ENCODE measurements around the gene KIR2DL3. TPM values are rescaled to one million over a fixed set of nuclear protein-coding genes. Genes with fewer than 3 reads are reported as not detected.

KIR2DL3 gene
- total and polyA plus RNA-seq, 3 experiments from 2014 or later, result 0.29 to 5.2 TPM; not detected in 1

DNA sequence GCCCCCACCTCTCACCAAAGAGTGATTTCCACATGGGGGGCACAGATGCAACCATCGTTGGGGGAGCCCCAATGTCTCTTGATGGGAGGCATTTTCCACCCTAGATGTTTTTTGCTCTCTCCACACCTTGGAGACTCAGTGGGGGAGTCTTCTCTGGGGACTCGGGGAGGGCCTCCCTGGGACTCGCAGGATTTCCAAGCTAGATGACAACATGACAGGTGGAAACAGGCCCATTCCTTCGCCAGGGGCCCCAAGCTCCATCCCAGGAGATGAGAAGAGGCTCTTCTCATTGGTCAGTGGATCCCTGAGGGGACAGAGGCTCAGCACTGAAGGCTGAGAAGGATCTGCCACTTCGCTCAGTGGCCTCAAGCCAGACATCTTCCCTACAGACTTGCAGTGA, 52.4 kb downstream of the KIR2DL3 start:
- Mint-ChIP-seq H3K36me3 (peaks cover 0 to 3% (median 2%) of the 10 kb centered on the region in 3 donors), H3K27ac (no peak overlapping the region), H3K4me3 (no peak overlapping the region), H3K27me3 (peaks cover 3 to 13% of the 10 kb centered on the region in 2 donors), H3K9me3 (no peaks in the 10 kb centered on the region), H3K4me1 (peaks cover 11 to 27% (median 17%) of the 10 kb centered on the region in 3 donors)
- no peaks in the 10 kb centered on the region for H3K36me3 ChIP-seq (ENCODE audit: insufficient read depth, low read length)
- H3K9me3 ChIP-seq (ENCODE audit: low read length), result no peaks in the 10 kb centered on the region
- CTCF ChIA-PET, result no interaction called here
- peaks cover 3% of the 10 kb centered on the region for H3K27me3 ChIP-seq (ENCODE audit: insufficient read depth, low read length, poor library complexity, severe bottlenecking)
- no peaks in the 10 kb centered on the region for H3K4me1 ChIP-seq (ENCODE audit: insufficient read depth, low read length)
- no peak overlapping the region for H3K4me3 ChIP-seq (ENCODE audit: low read length)
- POLR2A ChIA-PET, result no interaction called here
- H3K27ac ChIP-seq (ENCODE audit: low read depth, low read length), result no peak overlapping the region
- no peak for DNase-seq

DNA sequence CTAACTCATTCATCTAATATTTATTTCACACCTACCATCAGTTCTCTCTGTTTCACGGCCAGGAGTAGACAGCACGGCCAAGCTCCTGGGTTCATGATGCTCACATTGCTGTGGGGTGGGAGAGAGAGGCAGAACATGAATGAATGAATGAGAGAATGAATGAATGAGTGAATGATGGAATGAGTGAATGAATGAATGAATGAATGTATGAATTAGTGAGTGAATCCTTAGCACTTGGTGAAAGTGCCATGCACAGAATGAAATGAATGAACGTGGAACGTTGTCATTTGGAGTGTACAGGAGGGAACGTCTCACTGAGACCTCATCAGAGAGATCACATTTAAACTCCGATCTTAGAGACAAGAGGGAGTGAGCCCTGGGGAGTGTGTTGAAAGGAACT, 53.2 kb downstream of the KIR2DL3 start:
- ChIA-PET CTCF (no interaction called here), POLR2A (no interaction called here)
- H3K27ac Mint-ChIP-seq, result peak overlapping the region in 2 of 8 donors; percentile 18 to 58
- Histone ChIP-seq H3K4me3 (ENCODE audit: low read length) (no peak overlapping the region), H3K27ac (ENCODE audit: low read depth, low read length) (no peak overlapping the region), H3K27me3 (ENCODE audit: insufficient read depth, low read length, poor library complexity, severe bottlenecking) (peaks cover 2% of the 10 kb centered on the region), H3K36me3 (ENCODE audit: insufficient read depth, low read length) (no peaks in the 10 kb centered on the region), H3K4me1 (ENCODE audit: insufficient read depth, low read length) (no peaks in the 10 kb centered on the region), H3K9me3 (ENCODE audit: low read length) (no peaks in the 10 kb centered on the region)
- H3K9me3 Mint-ChIP-seq, result no peaks in the 10 kb centered on the region
- peaks cover 3 to 8% of the 10 kb centered on the region in 2 donors for H3K27me3 Mint-ChIP-seq
- H3K4me1 Mint-ChIP-seq, result peaks cover 11 to 27% (median 17%) of the 10 kb centered on the region in 3 donors
- DNase-seq, result no peak
- peaks cover 0 to 2% (median 0%) of the 10 kb centered on the region in 3 donors for H3K36me3 Mint-ChIP-seq
- H3K4me3 Mint-ChIP-seq, result peak overlapping the region in 1 of 7 donors; percentile 7

DNA sequence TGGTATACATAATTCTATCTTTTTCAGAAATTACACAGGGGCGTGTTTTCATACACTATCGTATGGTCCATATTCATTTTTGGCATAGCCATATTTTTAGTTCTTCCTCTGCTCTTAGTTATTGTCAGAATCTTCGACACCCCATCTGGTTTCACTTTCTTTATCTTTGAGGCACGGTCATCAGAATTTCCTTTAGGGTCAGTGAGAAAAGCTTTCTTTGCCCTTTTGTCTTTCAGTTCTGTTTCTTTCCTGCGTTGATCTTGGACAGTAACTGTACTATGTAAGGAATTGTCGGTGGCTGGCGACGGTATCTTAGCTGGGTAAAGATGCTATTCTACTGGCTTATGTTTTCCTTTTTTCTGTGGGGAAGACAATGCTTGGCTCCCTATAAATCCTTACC, 54.5 kb downstream of the KIR2DL3 start:
- peaks cover 11 to 27% (median 17%) of the 10 kb centered on the region in 3 donors for H3K4me1 Mint-ChIP-seq
- peak overlapping the region in 6 of 7 donors; percentile 40 to 84 (median 78) for H3K4me3 Mint-ChIP-seq
- Histone ChIP-seq H3K9me3 (ENCODE audit: low read length) (no peaks in the 10 kb centered on the region), H3K27ac (ENCODE audit: low read depth, low read length) (no peak overlapping the region), H3K27me3 (ENCODE audit: insufficient read depth, low read length, poor library complexity, severe bottlenecking) (no peaks in the 10 kb centered on the region), H3K36me3 (ENCODE audit: insufficient read depth, low read length) (no peaks in the 10 kb centered on the region), H3K4me3 (ENCODE audit: low read length) (peak overlapping the region; percentile 23), H3K4me1 (ENCODE audit: insufficient read depth, low read length) (no peaks in the 10 kb centered on the region)
- H3K27me3 Mint-ChIP-seq, result peaks cover 2 to 15% of the 10 kb centered on the region in 2 donors
- no peaks in the 10 kb centered on the region for H3K36me3 Mint-ChIP-seq
- DNase-seq, result no peak
- peak overlapping the region in 7 of 8 donors; percentile 25 to 86 (median 56) for H3K27ac Mint-ChIP-seq
- ChIA-PET POLR2A (no interaction called here), CTCF (no interaction called here)
- H3K9me3 Mint-ChIP-seq, result peaks cover 0 to 5% (median 0%) of the 10 kb centered on the region in 5 donors

DNA sequence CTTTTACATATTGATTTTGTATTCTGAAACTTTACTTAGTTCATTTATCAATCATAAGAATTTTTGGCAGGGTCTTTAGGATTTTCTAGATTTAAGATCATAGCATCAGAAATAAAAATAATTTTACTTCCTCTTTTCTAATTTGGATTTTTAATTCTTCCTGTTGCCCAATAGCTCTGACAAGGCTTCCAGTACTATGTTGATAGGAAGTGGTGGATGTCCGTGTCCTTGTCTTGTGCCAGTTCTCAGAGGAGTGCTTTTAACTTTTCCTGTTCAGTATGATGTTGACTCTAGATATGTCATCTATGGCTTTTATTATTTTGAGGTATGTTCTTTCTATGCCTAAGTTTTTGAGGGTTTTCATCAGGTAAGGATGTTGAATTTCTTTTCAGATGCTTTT, 57.4 kb downstream of the KIR2DL3 start:
- peaks cover 6 to 28% of the 10 kb centered on the region in 2 donors for H3K27me3 Mint-ChIP-seq
- ChIA-PET CTCF (no interaction called here), POLR2A (no interaction called here)
- H3K27me3 ChIP-seq (ENCODE audit: insufficient read depth, low read length, poor library complexity, severe bottlenecking), result no peaks in the 10 kb centered on the region
- no peaks in the 10 kb centered on the region for H3K36me3 Mint-ChIP-seq
- H3K27ac Mint-ChIP-seq, result no peak overlapping the region
- no peak overlapping the region for H3K4me3 ChIP-seq (ENCODE audit: low read length)
- no peak overlapping the region for H3K4me3 Mint-ChIP-seq
- H3K4me1 ChIP-seq (ENCODE audit: insufficient read depth, low read length), result no peaks in the 10 kb centered on the region
- no peaks in the 10 kb centered on the region for H3K36me3 ChIP-seq (ENCODE audit: insufficient read depth, low read length)
- H3K9me3 Mint-ChIP-seq, result peaks cover 0 to 5% (median 0%) of the 10 kb centered on the region in 5 donors
- H3K4me1 Mint-ChIP-seq, result peaks cover 11 to 27% (median 17%) of the 10 kb centered on the region in 3 donors
- no peak for DNase-seq
- H3K27ac ChIP-seq (ENCODE audit: low read depth, low read length), result no peak overlapping the region
- H3K9me3 ChIP-seq (ENCODE audit: low read length), result no peaks in the 10 kb centered on the region

Other genes starting within 250 kb of the KIR2DL3 start
- gene LAIR2, start 235.7 kb upstream of the KIR2DL3 start, total RNA-seq, result 1 to 10 TPM; 1.4 TPM
- 31.6 TPM for gene LAIR2, start 235.7 kb upstream of the KIR2DL3 start, polyA plus RNA-seq
- not detected for gene LILRA2, start 164.7 kb upstream of the KIR2DL3 start, total RNA-seq
- not detected for gene LILRA2, start 164.7 kb upstream of the KIR2DL3 start, polyA plus RNA-seq
- gene LILRA1, start 144.9 kb upstream of the KIR2DL3 start, total RNA-seq, result not detected
- gene LILRA1, start 144.9 kb upstream of the KIR2DL3 start, polyA plus RNA-seq, result not detected
- 1 to 10 TPM; 1.0 to 1.3 TPM for gene LILRB1, start 108.0 kb upstream of the KIR2DL3 start, total RNA-seq
- 3.9 TPM for gene LILRB1, start 108.0 kb upstream of the KIR2DL3 start, polyA plus RNA-seq
- under 1 TPM; 0.44 to 0.69 TPM for gene LILRB4, start 75.5 kb upstream of the KIR2DL3 start, total RNA-seq
- not detected for gene LILRB4, start 75.5 kb upstream of the KIR2DL3 start, polyA plus RNA-seq
- gene KIR3DL3, start 14.1 kb upstream of the KIR2DL3 start, total RNA-seq, result not detected
- gene KIR3DL3, start 14.1 kb upstream of the KIR2DL3 start, polyA plus RNA-seq, result 0.63 TPM
- gene KIR2DL1, start 31.3 kb downstream of the KIR2DL3 start, total RNA-seq, result under 1 TPM in 1 of 2 experiments, not detected in 1; 0.13 TPM
- gene KIR2DL1, start 31.3 kb downstream of the KIR2DL3 start, polyA plus RNA-seq, result 3.1 TPM
- not detected for gene KIR2DL4, start 65.1 kb downstream of the KIR2DL3 start, total RNA-seq
- gene KIR2DL4, start 65.1 kb downstream of the KIR2DL3 start, polyA plus RNA-seq, result 0.79 TPM
- gene KIR3DL1, start 78.0 kb downstream of the KIR2DL3 start, total RNA-seq, result under 1 TPM; 0.11 to 0.28 TPM
- gene KIR3DL1, start 78.0 kb downstream of the KIR2DL3 start, polyA plus RNA-seq, result 11.9 TPM
- not detected for gene KIR2DS4, start 94.2 kb downstream of the KIR2DL3 start, total RNA-seq
- 14.5 TPM for gene KIR2DS4, start 94.2 kb downstream of the KIR2DL3 start, polyA plus RNA-seq
- under 1 TPM; 0.27 to 0.28 TPM for gene KIR3DL2, start 111.9 kb downstream of the KIR2DL3 start, total RNA-seq
- 16.8 TPM for gene KIR3DL2, start 111.9 kb downstream of the KIR2DL3 start, polyA plus RNA-seq
- not detected for gene FCAR, start 135.7 kb downstream of the KIR2DL3 start, total RNA-seq
- gene FCAR, start 135.7 kb downstream of the KIR2DL3 start, polyA plus RNA-seq, result not detected
- gene NCR1, start 167.6 kb downstream of the KIR2DL3 start, total RNA-seq, result under 1 TPM in 1 of 2 experiments, not detected in 1; 0.31 TPM
- 2.8 TPM for gene NCR1, start 167.6 kb downstream of the KIR2DL3 start, polyA plus RNA-seq
- not detected for gene NLRP7, start 209.0 kb downstream of the KIR2DL3 start, total RNA-seq
- not detected for gene NLRP7, start 209.0 kb downstream of the KIR2DL3 start, polyA plus RNA-seq
- gene NLRP2, start 227.9 kb downstream of the KIR2DL3 start, total RNA-seq, result 10 to 100 TPM; 10.2 to 12.7 TPM
- gene NLRP2, start 227.9 kb downstream of the KIR2DL3 start, polyA plus RNA-seq, result 5.6 TPM